ENCODE results near the gene TBC1D22A.

Gene TBC1D22A

DNA sequence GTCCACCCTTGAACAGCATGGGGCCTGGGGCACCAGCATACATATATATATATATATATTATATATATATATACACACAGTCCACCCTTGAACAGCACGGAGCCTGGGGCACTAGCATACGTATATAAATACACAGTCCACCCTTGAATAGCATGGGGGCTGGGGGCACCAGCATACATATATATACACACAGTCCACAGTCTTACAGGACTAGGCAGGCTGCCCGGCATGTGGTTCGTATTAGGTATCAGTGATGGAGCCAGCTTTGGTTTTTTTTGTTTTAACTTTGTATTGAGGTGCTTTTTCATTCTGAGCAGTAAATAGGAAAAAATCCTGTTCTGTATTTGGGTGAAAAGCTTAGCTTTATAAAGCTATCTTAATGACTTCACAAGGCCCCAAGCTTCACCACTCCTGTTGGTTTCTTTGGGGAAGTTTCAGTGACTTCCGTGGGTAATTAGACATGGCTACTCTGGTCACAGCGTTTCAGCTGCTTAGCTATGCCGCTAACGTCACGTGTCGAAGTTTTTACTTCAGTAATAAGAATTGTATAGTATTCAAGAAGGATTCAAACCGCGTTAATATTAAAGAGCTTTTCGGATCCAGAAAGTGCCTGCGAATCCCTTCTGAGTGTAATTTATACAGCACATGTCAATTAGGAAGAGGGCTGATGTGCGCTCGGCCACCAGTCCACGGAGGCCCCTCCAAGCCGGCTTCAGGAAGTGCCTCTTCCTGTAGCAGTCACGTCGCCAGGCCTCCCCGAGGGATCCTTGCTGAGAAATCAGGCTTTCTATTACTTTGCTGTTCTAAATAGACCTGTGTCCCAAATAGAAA is 179.7 kb downstream of the TBC1D22A start:
- no peak for DNase-seq

DNA sequence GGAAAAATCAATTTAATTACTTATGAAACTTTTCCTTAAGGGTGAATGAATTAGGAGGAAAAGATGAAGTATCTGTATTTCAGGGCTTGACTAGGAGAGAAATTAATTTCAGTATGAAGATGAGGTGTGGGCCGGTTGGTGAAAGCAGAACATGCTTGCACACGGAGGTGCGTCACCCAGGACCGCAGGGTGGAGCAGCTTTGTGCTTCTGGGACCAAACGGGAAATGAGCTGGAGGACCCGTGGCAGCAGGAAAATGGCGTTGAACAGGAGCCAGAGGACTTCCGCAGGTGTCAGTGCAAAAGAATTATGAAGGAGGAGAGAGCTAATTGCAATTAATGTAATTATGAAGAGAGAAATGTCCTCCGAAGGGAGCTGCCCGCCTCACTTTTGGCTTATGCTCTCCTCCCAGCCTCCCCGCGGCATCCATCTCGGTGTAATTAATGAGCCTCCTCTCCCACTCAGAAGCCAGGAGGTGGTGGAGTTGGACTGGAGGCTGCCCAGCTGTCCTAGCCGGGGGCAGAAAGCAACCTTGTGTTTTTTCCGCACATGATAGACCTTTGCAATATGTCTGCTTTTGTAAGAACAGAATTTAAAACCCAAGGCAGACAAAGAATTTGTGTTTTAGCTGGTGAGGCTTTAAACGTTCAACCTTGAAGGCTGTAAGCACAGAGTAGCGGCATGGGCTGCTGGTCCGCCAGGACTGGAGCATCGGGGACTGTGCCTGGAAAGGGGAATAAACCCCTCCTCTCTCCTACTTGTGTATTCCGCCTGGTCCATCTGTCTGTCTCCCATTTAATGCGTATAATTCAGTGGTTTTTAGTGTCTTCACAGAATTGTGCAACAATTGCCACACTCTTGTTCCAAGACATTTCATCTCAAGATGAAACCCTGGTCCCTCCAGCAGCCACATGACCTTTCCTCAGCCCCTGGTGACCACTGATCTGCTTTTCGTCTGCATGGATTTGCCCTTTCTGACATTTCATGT is 180.6 kb downstream of the TBC1D22A start:
- DNase-seq, result no peak

GRCh38 chr22:46945481-46945880 is 183.0 kb downstream of the TBC1D22A start:
- no peak for DNase-seq

- no peak for DNase-seq
These were observed 184.0 kb downstream of the TBC1D22A start for GRCh38 chr22:46946383-46946962.

DNA sequence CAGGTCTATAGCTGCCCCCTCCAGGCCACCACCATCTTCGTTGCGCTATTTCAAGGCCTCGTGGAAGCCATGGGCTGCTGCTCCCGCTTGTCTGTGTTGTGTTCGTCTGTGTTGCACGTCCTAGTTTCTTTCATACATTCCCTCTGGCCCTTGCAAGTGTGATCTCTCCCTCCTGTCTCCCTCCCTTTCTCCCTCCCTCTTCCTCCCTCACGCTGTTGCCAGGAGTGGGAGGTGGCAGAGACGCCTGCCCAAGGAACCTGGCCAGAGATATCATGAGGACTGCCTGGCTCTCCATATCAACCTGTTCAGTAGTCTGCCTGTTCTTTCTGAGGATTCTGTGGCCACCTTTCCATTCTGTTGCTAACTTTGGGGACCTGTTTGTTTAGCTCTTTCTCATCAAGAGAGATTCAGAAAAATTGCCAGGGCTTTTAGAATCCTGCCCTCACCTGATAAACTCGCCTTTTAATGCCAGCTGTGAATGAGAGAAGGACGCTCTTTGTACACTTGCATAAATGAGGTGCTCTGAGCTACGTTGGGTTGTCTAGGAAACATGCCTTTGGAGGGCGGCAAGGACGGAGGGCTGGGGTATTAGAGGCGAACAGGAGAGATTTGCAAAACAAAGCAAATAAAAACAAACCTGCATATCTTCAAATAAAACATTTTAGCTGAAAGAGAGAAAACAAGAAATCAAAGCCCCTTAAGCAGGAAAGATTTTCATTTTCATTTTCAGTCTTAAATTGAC is 185.2 kb downstream of the TBC1D22A start:
- DNase-seq, result no peak

GRCh38 chr22:46948411-46949144 is 186.1 kb downstream of the TBC1D22A start:
- DNase-seq, result no peak

GRCh38 chr22:46951350-46951749 is 188.9 kb downstream of the TBC1D22A start:
- no peak for DNase-seq

- no peak for DNase-seq
These were observed 189.5 kb downstream of the TBC1D22A start for GRCh38 chr22:46951973-46952372.

- DNase-seq, result no peak
These were observed 191.7 kb downstream of the TBC1D22A start for GRCh38 chr22:46953968-46954765.

DNA sequence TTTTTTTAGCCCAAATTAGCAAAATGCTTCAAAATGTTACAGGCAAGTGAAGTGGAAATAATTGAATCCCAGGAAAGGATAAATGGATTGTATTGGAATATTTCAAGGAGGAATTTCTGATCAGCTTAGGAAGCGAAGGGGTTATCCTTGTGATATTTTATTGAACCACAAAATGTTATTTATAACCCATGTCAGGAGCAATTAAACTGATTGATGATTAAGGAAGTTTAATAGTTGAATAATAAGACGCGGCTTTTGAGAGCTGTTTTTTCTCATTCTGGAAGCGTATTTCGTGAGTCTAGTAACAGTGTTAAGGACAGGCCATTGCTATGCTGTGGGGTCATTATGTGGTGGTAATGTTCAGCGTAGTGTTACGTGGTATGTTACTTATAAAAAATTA is 192.3 kb downstream of the TBC1D22A start:
- DNase-seq, result no peak

DNA sequence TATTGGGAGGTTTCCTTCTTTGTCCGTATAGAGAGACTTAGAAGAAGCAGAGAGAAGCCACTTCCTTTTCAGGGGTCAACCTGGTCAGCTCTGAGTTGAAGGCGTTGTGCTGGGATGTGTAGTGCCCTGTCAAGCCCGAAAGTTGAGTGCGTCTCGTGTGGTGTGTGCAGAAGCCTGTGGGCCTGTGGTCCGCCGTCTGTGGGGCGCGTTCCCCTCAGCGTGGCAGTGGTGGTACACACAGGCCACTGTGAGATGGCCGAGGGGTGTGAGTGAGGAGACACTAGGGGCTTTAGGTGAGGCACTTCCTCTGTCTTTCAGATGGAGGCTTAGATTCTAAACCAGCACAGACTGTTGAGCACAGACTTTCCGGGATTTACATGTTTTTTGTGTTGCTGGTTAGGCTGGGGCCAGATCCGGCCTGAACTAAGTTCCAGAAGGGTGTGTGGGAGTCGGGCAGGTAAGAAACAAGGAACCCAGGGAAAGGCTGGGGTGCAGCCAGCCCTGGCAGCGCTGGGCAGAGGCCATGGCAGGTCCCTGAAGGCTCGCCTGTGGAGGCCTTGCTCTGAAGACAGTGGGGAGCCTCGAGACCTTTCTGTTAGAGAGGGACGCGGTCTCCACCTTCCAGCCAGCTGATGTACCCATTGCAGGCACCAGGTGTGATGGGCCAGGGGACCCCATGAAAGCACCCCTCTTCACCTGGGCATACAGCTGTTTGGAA is 194.2 kb downstream of the TBC1D22A start:
- DNase-seq, result no peak

- DNase-seq, result no peak
These were observed 195.1 kb downstream of the TBC1D22A start for GRCh38 chr22:46957521-46957920.

DNA sequence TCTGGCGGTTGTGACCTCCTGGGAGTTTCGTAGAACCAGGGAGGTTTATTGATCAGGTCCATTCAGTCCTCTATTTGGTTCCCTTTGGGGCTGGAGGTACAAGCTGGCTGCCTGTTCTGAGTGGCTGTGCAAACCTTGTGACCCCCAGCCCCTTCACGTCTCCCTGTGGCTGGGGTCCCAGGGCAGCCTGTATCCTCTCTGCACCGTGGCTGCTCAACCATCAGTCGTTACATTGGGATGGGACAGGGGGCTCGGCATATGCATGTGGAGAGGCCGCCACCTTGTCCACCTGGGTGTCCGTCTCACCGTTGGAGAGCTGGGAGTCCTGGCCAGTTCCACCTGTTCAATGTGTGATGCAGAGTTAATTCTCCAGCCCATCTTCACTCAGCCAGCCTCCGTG is 195.7 kb downstream of the TBC1D22A start:
- DNase-seq, result no peak

GRCh38 chr22:46958658-46959057 is 196.2 kb downstream of the TBC1D22A start:
- no peak for DNase-seq

DNA sequence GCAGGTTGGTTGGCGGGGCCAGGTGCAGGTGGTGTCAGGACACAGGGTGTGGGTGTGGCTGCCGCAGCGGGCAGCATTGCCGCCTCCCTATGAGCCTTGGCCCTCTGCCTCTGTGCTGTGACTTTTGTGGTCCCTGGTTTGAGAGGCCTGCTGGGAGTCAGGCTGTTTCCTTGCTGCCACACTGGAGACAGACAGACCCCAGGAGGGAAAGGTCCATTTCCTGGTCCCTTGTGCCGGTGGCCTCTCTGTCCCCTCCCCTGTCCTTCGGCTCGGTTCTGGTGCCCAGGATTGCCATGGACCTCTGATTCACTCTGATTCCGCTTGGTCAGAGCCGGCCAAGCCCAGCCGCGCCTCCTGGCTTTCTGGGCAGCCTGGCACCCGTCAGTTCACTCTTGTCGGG is 196.9 kb downstream of the TBC1D22A start:
- no peak for DNase-seq

GRCh38 chr22:46961591-46962295 is 199.3 kb downstream of the TBC1D22A start:
- no peak for DNase-seq

DNA sequence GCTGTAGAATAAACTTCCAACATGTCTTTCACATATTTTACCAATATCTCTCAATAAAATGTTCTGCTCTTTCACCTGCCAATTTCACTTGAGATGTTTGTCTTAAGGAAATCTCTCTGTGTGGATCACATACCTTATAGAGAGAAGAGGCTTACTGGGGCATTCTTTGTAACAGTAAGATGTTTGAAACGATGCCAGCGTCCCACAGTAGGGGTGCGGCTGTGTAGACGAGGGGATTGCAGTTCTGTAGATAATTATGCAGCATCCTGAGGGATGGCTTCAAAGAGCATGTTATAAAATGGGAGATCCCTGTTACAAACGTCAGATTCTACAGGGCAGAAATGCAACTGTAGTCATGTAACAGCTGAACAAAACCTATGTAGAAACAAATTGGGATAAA is 200.0 kb downstream of the TBC1D22A start:
- DNase-seq, result no peak

DNA sequence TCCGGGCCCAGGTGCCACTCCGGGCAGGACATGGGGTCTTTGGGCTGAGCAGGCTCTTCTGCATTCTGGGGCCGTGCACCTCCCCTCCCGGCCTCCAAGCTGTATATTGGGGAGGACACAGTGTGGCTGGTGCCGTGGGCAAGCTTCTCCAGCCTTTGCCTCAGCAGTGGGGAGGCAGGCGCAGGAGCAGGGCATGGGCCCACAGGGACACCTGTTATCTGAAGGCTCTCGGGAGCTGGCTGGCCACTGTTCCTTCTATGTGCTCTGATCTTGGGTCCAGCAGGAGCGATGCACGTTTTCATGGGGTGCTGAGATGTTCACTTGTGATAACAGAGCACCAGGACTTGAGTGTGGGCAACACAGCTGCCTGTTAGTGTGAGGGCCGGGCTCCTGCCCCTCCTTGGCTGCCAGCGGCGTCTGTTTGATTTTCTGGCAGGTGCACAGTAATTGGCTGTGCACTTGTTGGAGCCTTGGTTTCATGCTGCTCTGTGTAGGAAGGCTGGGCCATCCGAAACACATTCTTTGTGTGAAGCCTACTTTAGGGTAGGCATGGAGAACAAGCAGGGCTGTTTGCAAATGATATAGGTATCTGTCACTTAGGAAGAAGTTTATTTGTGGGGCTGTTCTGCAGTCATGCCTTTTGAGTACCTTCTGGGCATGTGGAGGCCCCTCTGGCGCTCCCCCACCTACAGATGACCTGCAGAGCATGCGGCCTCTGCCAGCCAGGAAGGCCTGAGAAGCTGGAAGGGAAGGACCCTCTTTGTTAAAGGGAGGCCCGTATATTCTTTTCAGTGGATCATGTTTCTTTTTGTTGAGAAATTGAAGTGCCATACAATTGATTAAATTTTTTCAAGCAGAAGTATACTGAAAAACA is 201.5 kb downstream of the TBC1D22A start:
- DNase-seq, result no peak
